ENCODE data around the gene FBL. TPM values are rescaled to one million over a fixed set of nuclear protein-coding genes. Genes with fewer than 3 reads are reported as not detected.

FBL gene
- total RNA-seq, 1 experiment from 2014 or later: 502 TPM

GRCh38 chr19:39826311-39826945 lies 19.8 kb downstream of the FBL start:
- TF ChIP-seq, protein P1, sequence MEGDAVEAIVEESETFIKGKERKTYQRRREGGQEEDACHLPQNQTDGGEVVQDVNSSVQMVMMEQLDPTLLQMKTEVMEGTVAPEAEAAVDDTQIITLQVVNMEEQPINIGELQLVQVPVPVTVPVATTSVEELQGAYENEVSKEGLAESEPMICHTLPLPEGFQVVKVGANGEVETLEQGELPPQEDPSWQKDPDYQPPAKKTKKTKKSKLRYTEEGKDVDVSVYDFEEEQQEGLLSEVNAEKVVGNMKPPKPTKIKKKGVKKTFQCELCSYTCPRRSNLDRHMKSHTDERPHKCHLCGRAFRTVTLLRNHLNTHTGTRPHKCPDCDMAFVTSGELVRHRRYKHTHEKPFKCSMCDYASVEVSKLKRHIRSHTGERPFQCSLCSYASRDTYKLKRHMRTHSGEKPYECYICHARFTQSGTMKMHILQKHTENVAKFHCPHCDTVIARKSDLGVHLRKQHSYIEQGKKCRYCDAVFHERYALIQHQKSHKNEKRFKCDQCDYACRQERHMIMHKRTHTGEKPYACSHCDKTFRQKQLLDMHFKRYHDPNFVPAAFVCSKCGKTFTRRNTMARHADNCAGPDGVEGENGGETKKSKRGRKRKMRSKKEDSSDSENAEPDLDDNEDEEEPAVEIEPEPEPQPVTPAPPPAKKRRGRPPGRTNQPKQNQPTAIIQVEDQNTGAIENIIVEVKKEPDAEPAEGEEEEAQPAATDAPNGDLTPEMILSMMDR (IDR thresholded peaks at IDR 0.05; ENCODE audit: unreplicated experiment): no peak
- no peaks in the 10 kb centered on the region for H3K4me1 Mint-ChIP-seq (ENCODE audit: insufficient read depth, unreplicated experiment)
- CTCF ChIA-PET: interaction anchor here (0.6 kb wide), 1 partner anchor 19 kb away, joined by 3 read pairs; no protein-coding TSS in a partner anchor
- no peaks in the 10 kb centered on the region for H3K27me3 Mint-ChIP-seq (ENCODE audit: insufficient read depth, unreplicated experiment)
- POLR2A ChIA-PET: interaction anchor here (0.6 kb wide), 1 partner anchor 391 kb away, joined by 3 read pairs; the partner anchor contains the start of gene RPS16
- H3K36me3 Mint-ChIP-seq (ENCODE audit: insufficient read depth, unreplicated experiment): peaks cover 53% of the 10 kb centered on the region
- no peaks in the 10 kb centered on the region for H3K9me3 Mint-ChIP-seq (ENCODE audit: unreplicated experiment)
- intact Hi-C loops (cut with micrococcal nuclease): no loop called here
- DNase-seq (ENCODE audit: unreplicated experiment): no peak
- no peak overlapping the region for H3K4me3 Mint-ChIP-seq (ENCODE audit: unreplicated experiment)
- H3K27ac Mint-ChIP-seq (ENCODE audit: low read depth, unreplicated experiment): no peak overlapping the region
- no TSS peak for BruUV-seq (replicated peaks)

- TF ChIP-seq, protein P1 (IDR thresholded peaks at IDR 0.05; ENCODE audit: unreplicated experiment): no peak
- Mint-ChIP-seq H3K9me3 (ENCODE audit: unreplicated experiment) (no peaks in the 10 kb centered on the region), H3K27ac (ENCODE audit: low read depth, unreplicated experiment) (no peak overlapping the region), H3K27me3 (ENCODE audit: insufficient read depth, unreplicated experiment) (no peaks in the 10 kb centered on the region), H3K4me1 (ENCODE audit: insufficient read depth, unreplicated experiment) (no peaks in the 10 kb centered on the region), H3K36me3 (ENCODE audit: insufficient read depth, unreplicated experiment) (peaks cover 45% of the 10 kb centered on the region), H3K4me3 (ENCODE audit: unreplicated experiment) (no peak overlapping the region)
- no TSS peak for BruUV-seq (replicated peaks)
- ChIA-PET CTCF (no interaction called here), POLR2A (interaction anchor here (0.6 kb wide), 1 partner anchor 390 kb away, joined by 3 read pairs; the partner anchor contains the start of gene RPS16)
- intact Hi-C loops (cut with micrococcal nuclease): no loop called here
- no peak for DNase-seq (ENCODE audit: unreplicated experiment)
These were observed 20.6 kb downstream of the FBL start for GRCh38 chr19:39825531-39826076.

DNA sequence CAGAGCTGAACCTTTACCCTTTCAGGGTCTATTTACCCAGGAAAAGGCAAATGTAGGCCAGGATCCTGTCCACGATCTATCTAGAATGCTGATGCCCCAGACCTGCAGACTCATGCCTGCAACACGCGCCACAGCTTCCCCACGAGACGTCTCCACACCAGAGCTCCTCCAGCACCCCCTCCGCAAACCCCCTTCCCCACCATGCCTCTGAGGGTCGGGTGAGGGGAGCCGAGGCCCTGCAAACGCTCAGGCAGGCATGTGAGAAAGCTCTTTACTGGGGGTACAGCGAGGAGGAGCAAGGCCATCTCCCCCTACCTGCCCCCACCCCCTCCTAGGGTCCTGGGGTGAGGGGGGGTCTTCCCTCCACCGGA lies 21.1 kb downstream of the FBL start:
- Mint-ChIP-seq H3K4me3 (ENCODE audit: unreplicated experiment) (no peak overlapping the region), H3K27me3 (ENCODE audit: insufficient read depth, unreplicated experiment) (no peaks in the 10 kb centered on the region)
- no TSS peak for BruUV-seq (replicated peaks)

More for the DNA sequence above, 21.1 kb downstream of the FBL start:
- Mint-ChIP-seq H3K9me3 (ENCODE audit: unreplicated experiment) (no peaks in the 10 kb centered on the region), H3K4me1 (ENCODE audit: insufficient read depth, unreplicated experiment) (no peaks in the 10 kb centered on the region), H3K36me3 (ENCODE audit: insufficient read depth, unreplicated experiment) (peaks cover 40% of the 10 kb centered on the region), H3K27ac (ENCODE audit: low read depth, unreplicated experiment) (no peak overlapping the region)
- TF ChIP-seq, protein P1 (IDR thresholded peaks at IDR 0.05; ENCODE audit: unreplicated experiment): no peak
- POLR2A ChIA-PET: interaction anchor here (1.0 kb wide), 1 partner anchor 9 kb away, joined by 3 read pairs; the partner anchor contains the start of gene DYRK1B
- DNase-seq (ENCODE audit: unreplicated experiment): no peak
- intact Hi-C loops (cut with micrococcal nuclease): no loop called here
- CTCF ChIA-PET: interaction anchor here (0.6 kb wide), 1 partner anchor 285 kb away, joined by 4 read pairs; no protein-coding TSS in a partner anchor

Measured in MCF 10A (cell line).